OCI-M1 (cell line): ENCODE data around the gene CFAP45.
A peak's percentile ranks its signal among the peaks of the same experiment; 100 is the strongest.

Experiments
- DNase-seq: peaks from one replicate; lab custom pipeline; 2025; lab: John Stamatoyannopoulos, UW

The CFAP45 gene

DNA sequence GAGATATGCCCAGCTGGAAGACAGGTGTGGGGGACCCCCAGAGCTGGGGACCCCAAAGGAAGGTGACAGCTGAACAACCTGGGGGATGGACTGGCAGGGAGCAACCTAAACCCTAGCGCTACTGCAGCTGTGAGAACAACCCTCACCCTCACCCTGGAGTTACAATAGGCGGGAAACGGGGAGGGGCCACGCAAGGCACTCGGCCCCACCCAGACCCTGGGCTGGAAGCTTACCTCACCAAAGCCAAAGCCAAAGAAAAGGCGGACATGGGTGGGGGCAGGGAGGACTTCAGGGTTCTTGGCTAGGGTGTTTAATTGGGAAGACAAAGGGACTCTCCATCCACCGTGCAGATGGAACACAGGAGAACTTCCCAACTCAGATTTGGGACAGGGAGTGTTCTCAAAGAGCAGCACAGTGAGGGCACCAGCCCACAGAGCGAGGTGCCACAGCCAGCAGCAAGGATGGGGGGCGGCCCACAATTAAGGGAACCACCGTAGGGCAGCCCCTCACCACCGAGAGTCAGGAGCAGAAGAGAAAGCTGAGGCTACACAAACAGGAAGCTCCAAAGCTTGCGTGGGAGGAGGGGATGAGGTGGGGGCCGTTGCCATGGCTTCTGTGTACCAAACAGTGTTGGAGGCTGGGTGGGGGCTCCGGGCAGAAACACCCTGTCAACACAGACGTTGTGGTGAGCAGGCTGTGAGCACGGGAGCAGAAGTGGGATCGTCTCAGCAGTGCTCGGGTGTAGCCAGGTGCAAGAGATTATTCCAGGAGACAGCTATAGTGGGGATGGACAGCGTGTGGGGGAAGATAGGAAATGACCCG, 23.4 kb upstream of the CFAP45 start:
- peak; percentile 93 for DNase-seq

DNA sequence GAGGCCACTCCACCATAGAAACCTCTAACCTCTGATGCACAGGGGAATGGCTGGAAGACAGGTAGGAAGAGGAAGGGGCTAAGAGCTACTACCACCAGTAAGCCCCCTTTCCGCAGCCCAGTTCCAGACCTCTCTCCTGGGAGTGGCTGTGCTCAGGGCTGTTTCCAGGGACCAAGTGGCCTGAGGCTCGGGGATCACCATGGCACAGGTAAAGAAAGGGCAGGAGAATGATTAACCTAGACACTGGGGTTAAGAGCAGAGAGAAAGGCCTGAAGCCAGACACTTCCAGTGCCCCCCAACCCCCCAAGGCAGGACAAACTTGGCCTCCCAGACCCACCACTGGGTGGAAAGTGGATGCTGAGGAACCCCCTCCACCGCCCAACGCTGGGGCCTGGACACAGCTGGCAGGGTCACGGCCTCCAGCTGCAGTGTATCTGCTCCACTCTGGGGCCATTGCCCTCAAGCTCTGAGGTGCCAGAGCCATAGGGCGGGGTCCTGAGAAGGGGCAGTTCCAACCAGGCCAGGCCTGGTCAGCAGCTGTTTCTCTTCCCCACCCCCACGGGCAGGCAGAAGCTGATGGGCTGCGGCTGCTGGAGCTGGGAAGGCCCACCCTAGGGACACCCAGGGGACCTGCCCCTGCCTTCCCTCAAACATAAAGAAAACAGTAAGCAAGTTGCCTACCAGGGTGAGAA, 22.7 kb upstream of the CFAP45 start:
- peak; percentile 73 for DNase-seq

DNA sequence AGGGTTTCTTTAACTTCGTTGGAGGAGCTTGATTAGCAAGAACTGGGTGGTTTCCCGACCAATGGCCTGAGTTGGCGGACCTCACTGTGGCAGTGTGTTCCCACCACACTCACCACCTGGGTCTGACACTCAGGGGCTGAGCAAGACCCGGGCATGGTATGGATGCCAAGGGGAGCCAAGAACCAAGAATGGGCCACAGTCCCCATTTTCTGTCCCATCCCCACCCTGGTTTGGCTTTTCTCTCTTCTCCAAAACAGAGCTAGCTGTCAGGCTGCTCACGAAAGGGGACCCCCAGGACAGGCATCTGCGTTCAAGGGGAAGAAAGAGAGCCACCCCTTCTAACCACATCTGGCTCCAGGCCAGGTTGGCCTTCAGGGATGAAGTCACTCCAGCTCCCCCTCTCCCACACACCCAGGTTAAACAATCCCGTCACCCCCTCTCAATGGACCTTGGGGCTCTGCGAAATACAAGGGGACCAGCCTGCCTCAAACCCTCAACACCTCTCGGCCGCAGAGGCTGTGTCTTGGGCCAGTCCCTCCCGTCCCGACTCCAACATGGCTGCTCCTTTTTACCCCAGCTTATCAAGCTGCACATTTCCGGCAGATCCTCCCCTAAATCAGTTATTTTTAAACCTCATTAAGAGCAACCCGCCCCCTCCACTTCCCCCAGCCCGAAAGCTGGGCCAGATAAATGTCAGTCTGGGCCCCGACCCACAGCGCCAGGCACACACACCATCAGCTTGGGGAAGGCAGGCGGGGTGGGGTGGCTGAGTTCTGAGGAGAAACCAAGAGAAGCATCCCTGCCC, 21.9 kb upstream of the CFAP45 start:
- DNase-seq = peak; percentile 85

DNA sequence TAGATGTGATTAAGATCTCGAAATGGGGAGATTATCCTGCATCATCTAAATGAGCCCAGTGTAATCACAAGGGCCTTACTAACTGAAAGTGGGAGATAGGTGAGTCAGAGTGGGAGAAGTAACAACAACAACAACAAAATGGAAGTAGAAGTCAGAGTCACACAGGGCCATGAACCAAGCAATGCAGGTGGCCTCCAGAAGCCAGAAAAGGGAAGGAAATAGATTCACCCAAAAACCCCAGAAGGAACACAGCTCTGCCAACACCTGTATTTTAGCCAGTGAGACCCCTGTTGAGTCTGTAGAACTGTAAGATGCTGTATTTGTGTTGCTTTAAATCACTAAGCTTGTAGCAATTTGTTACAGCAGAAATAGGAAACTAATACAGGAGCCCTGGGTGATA, 21.3 kb upstream of the CFAP45 start:
- DNase-seq = no peak

DNA sequence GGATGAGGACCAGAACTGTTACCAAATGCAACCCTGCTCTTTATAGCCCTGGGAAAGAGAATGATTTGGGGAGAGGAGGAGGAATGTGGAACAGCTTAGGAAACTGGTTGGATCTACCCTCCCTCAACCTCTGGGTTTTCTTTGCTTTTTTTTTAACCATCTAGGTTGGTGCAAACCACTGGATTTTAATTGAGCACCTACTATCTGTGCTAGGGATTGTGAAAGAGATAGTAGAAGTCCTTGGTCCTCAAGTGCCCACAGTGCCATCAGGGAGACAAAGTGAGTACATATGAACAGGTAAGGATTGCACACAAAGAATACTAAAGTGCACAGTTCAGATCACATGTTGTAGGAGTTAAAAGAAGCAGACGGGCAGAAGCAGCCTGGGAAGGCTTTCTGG, 20.7 kb upstream of the CFAP45 start:
- DNase-seq = no peak

DNA sequence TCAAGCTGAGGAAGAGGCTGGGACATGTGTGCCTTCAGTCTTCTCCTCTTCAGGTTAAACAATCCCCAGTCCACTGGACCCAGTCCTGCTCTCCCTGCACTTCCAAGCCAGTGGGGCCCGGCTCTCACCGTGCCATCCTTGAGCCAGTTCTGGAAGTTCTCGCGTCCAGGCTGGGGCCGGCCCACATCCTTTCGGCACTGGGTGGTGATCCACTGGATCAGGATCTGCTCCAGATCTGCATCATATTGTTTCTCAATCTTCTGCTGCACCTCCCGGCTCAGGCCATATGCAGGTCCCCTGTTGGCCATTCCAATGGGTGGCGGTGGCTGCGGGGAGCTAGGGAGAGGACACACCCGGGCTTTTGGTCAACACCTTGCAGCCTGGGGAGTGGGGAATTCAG, 20.2 kb upstream of the CFAP45 start:
- DNase-seq = no peak

DNA sequence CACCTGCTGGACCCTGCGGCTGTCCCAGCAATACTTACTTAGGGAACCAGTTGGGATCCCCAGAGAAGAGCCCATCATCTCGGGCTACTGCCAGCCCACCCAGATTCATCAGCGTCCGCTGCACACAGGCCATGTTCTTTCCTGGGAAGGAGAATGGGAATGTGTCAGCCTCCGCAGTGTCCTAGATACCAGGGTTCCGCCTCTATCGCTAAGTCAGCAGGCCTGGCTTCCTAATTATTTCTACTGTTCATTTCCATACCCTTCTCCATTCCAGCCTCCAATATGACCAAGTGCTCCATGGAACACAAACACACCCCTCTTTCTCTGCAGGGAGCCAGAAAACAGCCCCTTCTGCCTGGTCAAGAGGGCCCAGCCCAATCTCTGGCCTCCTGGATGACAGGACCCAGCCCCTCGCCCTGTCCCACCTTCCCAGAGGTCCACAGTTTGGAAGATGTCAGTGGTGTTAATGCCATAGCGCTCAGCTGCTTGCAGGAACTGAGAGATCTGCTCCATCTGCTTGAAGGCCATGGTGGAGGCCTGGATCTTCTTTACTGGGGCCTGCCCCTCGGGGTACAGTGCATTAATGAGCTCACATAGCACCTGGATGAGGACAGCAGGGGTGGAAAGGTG, 19.4 kb upstream of the CFAP45 start:
- DNase-seq = no peak

DNA sequence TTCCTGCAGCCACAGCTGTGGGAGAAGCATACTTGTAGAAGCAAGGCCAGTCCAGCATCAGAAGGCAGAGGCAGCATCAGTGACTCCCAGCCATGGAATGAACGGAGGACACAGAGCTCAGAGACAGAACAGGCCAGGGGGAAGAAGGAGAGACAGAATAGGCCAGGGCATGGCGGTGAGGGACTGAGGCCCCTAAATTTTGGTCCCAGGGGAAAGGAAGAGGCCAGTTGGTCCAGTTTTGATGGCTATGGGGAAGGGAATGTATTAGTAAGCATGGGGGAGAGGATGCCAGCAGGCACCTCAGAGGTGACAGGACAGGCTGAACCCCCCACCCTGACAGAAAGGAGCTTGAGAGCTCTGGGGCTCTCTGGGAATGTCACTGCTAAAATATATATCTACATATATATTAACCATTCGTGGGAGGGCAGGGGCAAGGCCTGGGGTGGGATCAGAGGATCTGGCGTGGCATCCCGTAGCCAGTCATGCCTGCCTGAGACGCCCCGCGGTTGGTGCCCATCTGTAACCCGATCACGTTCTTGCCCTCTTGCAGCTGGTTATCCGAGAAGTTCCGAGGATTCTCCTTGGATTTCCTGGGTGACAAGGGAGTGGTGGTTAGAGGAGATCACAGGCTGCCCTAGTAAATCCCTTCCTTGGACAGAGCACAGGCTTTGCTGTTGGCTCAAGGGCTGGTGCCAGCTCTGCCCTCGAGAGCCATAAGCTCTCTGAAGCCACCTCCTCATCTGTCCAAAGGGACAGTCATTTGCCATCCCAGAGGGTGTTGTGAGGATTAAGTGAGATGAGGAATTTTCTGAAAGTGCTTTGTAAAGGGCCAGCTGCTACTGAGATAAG, 18.6 kb upstream of the CFAP45 start:
- DNase-seq = no peak

DNA sequence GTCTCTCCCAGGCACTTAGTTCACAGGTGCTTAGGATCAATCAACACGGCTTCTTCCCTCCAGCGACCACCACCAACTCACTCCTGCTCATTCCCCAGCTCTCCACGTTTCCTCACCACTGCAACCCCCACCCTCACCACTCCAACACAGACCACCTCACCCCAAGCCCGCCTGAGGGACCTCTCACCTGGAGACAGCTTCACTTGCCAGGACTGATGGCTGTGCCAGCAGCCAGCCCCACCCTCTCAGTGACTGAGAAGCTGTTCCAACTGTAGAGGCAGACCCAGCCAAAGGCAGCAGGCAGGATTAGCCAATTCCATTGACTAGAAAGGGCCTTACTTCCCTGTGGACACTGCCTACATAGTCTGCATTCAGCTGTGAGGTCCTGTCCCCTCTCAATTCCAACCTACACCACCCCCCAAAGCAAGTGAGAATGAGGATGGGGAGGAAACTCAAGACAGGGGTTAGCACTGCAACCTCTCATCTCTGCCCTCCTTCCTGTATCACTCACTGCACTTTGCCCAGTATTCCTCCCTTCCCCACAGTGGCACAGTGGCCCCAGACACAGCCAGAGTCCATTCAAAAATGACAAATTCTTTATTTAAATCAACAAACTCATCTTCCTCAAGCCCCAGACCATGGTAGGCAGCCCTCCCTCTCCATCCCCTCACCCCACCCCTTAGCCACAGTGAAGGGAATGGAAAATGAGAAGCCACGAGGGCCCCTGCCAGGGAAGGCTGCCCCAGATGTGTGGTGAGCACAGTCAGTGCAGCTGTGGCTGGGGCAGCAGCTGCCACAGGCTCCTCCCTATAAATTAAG, 17.8 kb upstream of the CFAP45 start:
- DNase-seq = no peak

DNA sequence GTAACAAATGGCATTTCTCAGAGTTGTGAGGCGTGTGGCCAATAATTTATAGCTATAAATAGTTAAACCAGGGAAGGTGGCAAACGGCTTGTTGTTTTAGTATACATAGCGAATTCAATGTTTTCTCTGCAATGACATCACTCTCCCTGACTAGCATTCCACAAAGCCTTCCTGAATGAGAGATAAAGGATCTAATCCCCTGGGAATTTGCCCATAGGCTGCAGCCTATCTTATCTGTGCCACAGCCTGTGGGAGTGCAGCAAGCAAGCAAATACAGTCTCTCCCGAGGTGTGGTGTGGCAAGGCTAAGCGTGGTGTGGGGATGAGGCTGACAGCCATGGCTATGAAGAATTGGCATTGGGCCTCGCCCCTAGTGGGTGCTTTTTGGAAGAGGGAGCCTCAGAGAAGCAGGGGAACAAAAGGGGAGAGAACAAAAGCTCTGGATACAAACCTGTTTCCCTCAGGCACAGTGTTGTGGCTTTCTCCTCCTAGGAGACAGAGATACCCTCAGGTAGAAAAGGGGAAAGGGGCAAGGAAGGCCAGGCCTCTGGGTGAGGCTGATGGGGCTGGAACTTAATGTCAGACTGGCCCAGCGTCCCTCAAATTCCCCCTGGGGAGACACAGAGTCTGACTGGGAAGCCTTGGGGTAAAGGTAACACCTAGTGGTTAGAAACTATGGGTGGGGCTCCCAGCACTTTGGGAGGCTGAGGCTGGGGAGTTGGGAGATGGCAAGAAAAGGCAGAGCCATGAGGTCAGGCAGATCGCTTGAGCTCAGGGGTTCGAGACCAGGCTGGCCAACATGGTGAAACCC, 16.5 kb upstream of the CFAP45 start:
- DNase-seq = no peak

DNA sequence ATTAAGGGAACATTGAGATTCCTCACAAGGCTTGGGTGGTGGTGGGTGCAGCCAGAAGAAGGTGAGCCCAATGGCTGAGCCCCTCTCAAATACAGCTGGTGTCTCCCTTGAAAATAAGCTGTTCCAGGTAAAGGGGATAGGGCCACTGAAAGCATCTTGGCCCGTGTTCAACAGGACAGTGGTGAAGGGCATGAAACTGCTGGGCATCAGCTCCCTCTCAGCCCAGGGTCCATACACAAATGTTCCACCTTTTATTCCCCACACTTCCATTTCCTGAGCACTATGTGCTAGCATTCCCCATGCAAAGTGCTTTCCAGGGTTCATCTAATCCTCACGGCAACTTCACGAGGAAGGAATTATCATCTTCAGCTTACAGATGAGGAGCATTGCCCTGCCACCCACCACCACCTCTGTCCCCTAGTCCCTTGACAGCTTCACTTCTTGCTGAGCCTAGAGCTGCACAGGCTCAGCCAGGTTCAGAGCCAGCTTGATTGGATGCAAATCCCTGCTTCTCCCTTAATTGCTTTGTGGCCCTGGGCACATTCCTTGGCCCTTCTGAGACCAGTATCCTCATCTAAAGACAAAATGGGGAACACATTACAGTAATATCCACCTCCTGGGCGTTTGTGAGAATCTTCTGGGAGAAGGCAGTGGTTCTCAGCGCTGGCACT, 15.7 kb upstream of the CFAP45 start:
- no peak for DNase-seq

DNA sequence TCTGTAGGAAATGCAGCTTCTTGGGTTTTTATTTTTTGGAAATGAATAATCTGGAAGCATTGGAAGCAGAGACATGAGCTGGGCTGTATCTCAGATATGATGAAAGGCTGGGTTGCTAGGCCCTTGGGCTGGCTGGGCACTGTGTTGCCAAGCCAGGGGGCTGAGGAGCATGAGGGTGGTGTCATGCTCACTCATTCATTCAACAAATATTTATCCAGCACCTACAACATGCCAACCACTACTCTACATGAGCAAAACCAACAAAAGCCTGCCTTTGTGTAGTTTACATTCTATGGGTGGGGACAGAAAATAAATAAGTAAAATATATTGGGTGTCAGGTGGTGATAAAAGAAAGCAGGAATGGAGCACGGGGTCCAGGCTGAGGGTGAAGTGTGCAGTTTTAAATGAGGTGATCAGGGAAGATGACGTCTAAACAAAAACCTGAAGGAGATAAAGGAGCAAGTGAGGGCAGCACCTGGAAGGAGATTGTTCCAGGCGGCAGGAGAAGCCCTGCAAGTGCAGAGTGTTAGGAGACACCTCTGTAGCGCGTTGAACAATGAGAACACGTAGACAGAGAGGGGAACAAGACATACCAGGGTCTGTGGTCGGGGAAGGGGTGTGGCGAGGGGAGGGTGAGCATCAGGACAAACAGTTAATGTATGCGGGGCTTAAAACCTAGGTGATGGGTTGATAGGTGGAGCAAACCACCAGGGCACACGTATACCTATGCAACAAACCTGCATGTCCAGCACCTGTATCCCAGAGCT, 14.5 kb upstream of the CFAP45 start:
- DNase-seq = no peak

DNA sequence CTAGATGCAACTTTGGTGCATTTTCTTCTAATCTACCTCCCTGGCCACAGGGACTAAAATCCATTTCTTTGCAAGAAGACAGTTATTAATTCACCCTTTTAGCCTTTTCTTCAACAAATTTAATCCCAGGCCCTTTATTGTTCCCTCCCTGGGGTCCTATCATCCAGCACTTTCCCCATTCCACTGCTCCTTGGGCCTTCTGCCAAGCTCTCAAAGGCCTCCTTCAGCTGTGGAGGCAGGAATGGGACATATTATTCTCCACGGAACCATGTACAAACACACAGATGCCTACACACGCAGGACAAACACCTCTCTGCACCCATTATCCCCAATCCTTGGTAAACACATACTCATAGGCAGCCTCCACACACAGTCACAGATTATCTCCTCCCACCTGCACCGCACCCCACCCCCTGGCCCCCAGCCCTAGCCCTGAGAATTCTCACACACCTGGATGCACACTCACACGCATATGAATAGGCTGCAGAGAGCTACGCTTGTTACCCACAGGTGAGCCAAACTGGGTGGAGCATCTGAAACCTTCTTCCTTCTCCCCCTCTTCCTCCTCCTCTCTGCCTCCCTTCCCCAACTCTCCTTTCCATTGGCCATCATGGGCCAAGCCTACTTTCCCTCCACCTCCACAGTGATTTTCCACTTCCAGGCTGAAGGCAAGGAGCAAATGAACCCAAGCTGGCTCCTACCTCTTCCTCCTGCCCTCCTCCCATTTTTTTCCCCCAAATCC, 13.7 kb upstream of the CFAP45 start:
- no peak for DNase-seq

DNA sequence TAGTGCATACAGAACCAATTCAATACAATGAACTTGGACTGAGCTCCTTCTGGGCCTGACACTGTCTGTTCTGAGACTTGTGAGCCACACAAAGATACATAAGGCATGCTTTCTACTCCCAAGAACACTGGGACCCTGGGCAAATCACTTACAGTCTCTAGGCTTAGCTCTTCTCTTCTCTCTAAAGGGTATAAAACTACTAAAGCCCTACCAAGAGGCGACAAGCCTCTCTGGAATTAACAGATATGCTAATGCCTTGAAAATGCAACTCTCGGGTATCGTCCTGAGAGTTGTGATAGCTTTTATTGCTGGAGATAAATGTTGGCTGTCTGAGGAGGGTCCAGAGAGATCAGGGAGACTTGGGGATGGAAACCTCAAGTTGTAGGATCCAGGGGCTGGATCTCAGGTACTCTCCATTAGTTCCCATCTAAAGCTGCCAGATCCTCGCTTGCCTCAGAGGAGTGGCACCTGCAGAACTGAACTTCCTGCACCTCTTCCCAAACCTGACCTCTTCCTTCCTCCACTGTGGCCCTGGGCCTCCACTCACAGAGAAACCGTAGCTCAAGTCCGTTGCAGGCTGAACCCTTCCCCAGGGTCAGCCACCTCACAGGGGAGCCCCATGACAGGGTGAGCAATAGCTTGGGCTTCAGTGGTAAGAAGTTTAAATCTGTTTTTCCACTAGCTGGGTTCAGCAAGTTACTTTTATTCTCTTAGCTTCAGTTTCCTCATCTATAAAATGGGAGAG, 11.5 kb upstream of the CFAP45 start:
- DNase-seq = peak; percentile 62

DNA sequence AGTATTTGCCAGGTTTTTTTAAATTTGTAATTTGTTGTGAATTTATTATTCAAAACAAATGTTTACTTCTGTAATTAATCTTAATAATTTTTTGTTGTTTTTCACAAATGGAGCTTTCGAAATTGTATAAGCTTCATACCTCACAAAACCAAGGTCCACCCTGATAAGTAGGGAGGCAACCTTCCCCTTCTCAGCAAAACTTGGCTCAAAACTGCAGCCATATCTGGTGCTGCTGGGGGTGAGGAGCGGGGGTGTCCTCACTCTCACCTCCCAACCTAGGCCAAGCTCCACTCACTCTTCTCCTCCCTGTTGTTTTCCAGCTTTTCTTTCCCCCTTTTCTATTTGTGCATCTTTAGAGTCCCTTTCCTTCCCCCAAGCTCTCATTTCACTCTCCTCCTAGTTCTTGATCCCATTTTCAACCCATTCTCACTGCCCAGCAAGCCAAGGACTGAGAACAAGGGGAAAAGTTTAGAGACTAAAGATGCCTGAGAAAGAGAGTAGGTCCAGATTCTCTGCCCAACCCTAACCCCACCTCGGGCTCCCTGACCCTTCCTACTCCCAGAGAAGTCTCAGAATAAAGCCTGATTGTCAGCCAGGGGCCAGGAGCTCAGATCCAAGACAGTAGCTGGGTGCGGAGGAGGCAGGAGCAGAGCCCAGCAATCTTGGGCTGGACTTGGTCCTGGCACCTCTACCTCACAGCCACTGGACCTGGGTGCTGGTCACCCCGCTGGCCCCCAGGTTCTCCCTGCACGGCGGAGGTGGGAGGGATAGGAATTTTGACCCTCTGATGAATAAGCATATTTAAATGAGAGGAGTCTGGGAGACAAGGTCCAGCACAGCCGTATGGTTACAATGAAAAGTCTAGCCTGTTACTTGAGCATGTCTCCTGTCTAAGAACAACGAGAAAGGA, 8.3 kb upstream of the CFAP45 start:
- DNase-seq = no peak

DNA sequence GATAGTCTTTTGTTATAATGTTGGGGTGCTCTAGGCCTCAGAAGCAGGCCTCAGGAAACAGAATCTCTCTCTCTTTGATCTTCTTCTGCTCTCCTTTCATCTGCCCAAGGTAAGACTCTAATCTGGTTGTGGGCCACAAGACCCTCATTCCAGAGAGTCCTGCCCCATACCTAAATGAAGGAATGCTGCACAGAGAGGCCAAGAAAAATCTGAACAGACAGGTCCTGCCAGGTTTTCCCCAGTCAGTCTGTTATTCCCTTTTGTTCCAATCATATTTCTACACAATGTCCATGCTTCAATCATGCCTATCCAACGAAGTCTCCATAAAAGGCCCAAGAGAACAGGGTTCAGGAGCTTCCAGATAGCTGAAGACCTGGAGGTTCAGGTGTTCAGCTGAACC, 7.0 kb upstream of the CFAP45 start:
- DNase-seq = no peak
